Caco-2 (cell line): ENCODE results near the gene LEKR1. TPM values are rescaled to one million over a fixed set of nuclear protein-coding genes. Genes with fewer than 3 reads are reported as not detected.

Experiments
- BruUV-seq: library from RNA; stranded (reverse); fragments of 400-500 nt; replicated peaks from 2 replicates; lab custom pipeline; 2021; lab: Mats Ljungman, UMichigan
- CTCF ChIA-PET: fragments of 300-600 bp; sonication (Branson Sonifier 250); formaldehyde crosslinking; loops from one replicate; lab custom pipeline; 2022; ENCODE audit warnings: antibody characterized with exemption; lab: Charles Lee
- POLR2A ChIA-PET: fragments of 300-600 bp; sonication (Branson Sonifier 250); formaldehyde crosslinking; loops from one replicate; lab custom pipeline; 2022; ENCODE audit warnings: antibody characterized with exemption; lab: Charles Lee
- DNase-seq, 2 experiments: peaks; one replicate each; pipeline versions ENCODE4 v3.0.0 to v3.0.0-alpha.2; 2020 to 2022
- H3K27me3 ChIP-seq: replicated peaks from 2 replicates; pipeline ENCODE4 v1.6.0; 2011; ENCODE audit warnings: low read length; ENCODE audit not compliant: control insufficient read depth, insufficient read depth
- H3K36me3 ChIP-seq: 2 replicates; pipeline ENCODE4 v1.5.1; 2011; ENCODE audit warnings: low read length; ENCODE audit not compliant: control insufficient read depth, insufficient read depth
- H3K4me1 ChIP-seq: fragments of 250-450 bp; sonication (Bioruptor Pico); 2 replicates; pipeline ENCODE4 v1.5.1; 2020; ENCODE audit warnings: mild to moderate bottlenecking
- H3K4me3 ChIP-seq: 2 replicates; pipeline ENCODE4 v1.5.1; 2011; ENCODE audit warnings: low read depth, mild to moderate bottlenecking, control low read depth, low read length
- H3K9me3 ChIP-seq: fragments of 250-450 bp; sonication (Bioruptor Pico); 2 replicates; pipeline ENCODE4 v1.5.1; 2020; ENCODE audit warnings: mild to moderate bottlenecking, moderate library complexity
- H3K27ac Mint-ChIP-seq: one replicate; pipeline ENCODE4 v1.8.0; 2022; ENCODE audit warnings: mixed read lengths; ENCODE audit not compliant: unreplicated experiment
- H3K27me3 Mint-ChIP-seq: one replicate; pipeline ENCODE4 v1.8.0; 2022; ENCODE audit warnings: mixed read lengths; ENCODE audit not compliant: insufficient read depth, unreplicated experiment
- H3K36me3 Mint-ChIP-seq: one replicate; pipeline ENCODE4 v1.8.0; 2022; ENCODE audit warnings: mild to moderate bottlenecking, mixed read lengths; ENCODE audit not compliant: insufficient read depth, unreplicated experiment
- H3K4me1 Mint-ChIP-seq: one replicate; pipeline ENCODE4 v1.8.0; 2022; ENCODE audit warnings: low read depth, mixed read lengths; ENCODE audit not compliant: unreplicated experiment
- H3K4me3 Mint-ChIP-seq: one replicate; pipeline ENCODE4 v1.8.0; 2022; ENCODE audit warnings: mild to moderate bottlenecking, moderate library complexity, mixed read lengths; ENCODE audit not compliant: unreplicated experiment
- H3K9me3 Mint-ChIP-seq: one replicate; pipeline ENCODE4 v1.8.0; 2022; ENCODE audit warnings: mixed read lengths; ENCODE audit not compliant: unreplicated experiment
- intact Hi-C: fragments of 100-400 bp; cut with micrococcal nuclease; formaldehyde crosslinking; loops from one replicate; pipeline ENCODE4 v1.10.0; 2022; ENCODE audit not compliant: unreplicated experiment
- total RNA-seq: library from RNA; stranded (reverse); gene quantifications from 2 replicates; pipeline ENCODE4 v1.2.3, GENCODE V29; 2022
- TF ChIP-seq, protein P1 (sequence below), 2 experiments: fragments of 200-600 bp in 1 of 2; IDR thresholded peaks; 1 replicate in 1 of 2; 2 replicates in 1 of 2; pipeline versions ENCODE4 v1.5.1 to v1.8.0; 2011 to 2022; ENCODE audit warnings: antibody characterized with exemption in 1 of 2, control low read depth in 1 of 2, inconsistent platforms in 1 of 2, low read depth in 1 of 2, low read length in 1 of 2, mild to moderate bottlenecking in 1 of 2, moderate library complexity in 1 of 2; ENCODE audit not compliant: insufficient read depth in 1 of 2, severe bottlenecking in 1 of 2, unreplicated experiment in 1 of 2

LEKR1 gene
- total RNA-seq, 1 experiment from 2014 or later: 1.6 TPM

DNA sequence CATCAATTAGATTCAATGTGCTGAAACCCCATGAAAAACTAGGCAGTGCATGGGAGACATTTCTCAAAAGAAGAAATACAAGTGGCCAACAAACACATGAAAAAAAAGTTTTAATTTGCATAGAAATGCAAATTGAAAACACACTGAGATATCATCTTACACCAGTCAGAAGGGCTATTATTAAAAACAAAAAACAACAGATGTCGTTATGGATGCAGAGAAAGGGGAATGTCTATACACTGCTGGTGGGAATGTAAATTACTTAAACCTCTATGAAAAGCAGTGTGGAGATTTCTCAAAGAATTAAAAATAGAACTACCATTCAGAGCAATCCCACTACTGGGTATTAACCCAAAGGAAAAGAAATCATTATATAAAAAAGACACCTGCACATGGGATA is 235.1 kb downstream of the LEKR1 start:
- TF ChIP-seq, protein P1, sequence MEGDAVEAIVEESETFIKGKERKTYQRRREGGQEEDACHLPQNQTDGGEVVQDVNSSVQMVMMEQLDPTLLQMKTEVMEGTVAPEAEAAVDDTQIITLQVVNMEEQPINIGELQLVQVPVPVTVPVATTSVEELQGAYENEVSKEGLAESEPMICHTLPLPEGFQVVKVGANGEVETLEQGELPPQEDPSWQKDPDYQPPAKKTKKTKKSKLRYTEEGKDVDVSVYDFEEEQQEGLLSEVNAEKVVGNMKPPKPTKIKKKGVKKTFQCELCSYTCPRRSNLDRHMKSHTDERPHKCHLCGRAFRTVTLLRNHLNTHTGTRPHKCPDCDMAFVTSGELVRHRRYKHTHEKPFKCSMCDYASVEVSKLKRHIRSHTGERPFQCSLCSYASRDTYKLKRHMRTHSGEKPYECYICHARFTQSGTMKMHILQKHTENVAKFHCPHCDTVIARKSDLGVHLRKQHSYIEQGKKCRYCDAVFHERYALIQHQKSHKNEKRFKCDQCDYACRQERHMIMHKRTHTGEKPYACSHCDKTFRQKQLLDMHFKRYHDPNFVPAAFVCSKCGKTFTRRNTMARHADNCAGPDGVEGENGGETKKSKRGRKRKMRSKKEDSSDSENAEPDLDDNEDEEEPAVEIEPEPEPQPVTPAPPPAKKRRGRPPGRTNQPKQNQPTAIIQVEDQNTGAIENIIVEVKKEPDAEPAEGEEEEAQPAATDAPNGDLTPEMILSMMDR (IDR thresholded peaks at IDR 0.05; ENCODE audit: insufficient read depth in 1 of 2, low read depth in 1 of 2, low read length in 1 of 2, severe bottlenecking in 1 of 2, unreplicated experiment in 1 of 2): no peak
- Histone ChIP-seq H3K9me3 (no peaks in the 10 kb centered on the region), H3K36me3 (no peaks in the 10 kb centered on the region), H3K4me3 (no peak overlapping the region), H3K27me3 (no peaks in the 10 kb centered on the region), H3K4me1 (peaks cover 28% of the 10 kb centered on the region)
- BruUV-seq: no TSS peak
- Mint-ChIP-seq H3K27ac (no peak overlapping the region), H3K27me3 (no peaks in the 10 kb centered on the region), H3K4me3 (no peak overlapping the region), H3K36me3 (no peaks in the 10 kb centered on the region), H3K4me1 (peaks cover 25% of the 10 kb centered on the region), H3K9me3 (peaks cover 10% of the 10 kb centered on the region)
- POLR2A ChIA-PET: no interaction called here
- CTCF ChIA-PET: no interaction called here
- intact Hi-C loops: no loop called here
- DNase-seq: no peak

DNA sequence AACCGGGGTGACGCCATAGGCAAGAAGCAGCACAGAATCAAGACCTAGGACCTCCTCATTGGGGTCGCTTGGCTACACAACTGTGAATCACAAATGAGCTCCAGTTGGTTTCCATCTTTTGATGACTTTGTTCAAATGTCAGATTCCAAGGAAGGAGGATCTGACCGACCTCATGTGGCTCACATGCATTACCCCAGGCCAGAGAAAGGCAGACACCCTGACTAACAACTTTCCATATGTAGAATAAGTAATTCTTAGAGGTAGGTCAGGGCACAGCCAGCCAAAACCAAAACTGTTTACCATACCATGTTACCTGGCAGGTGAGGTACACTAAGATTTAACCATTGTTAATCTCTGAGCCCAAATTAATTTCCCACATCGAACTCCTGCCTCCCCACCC is 237.3 kb downstream of the LEKR1 start:
- no peak overlapping the region for H3K4me3 Mint-ChIP-seq
- Histone ChIP-seq H3K27me3 (no peaks in the 10 kb centered on the region), H3K9me3 (no peaks in the 10 kb centered on the region), H3K4me1 (peaks cover 18% of the 10 kb centered on the region), H3K36me3 (no peaks in the 10 kb centered on the region), H3K4me3 (no peak overlapping the region)
- TF ChIP-seq, protein P1 (IDR thresholded peaks at IDR 0.05; ENCODE audit: insufficient read depth in 1 of 2, low read depth in 1 of 2, low read length in 1 of 2, severe bottlenecking in 1 of 2, unreplicated experiment in 1 of 2): no peak
- POLR2A ChIA-PET: no interaction called here
- CTCF ChIA-PET: no interaction called here
- peaks cover 10% of the 10 kb centered on the region for H3K9me3 Mint-ChIP-seq
- no TSS peak for BruUV-seq
- no peak overlapping the region for H3K27ac Mint-ChIP-seq
- no peaks in the 10 kb centered on the region for H3K27me3 Mint-ChIP-seq
- DNase-seq: no peak
- intact Hi-C loops: no loop called here
- no peaks in the 10 kb centered on the region for H3K36me3 Mint-ChIP-seq
- H3K4me1 Mint-ChIP-seq: peaks cover 27% of the 10 kb centered on the region

DNA sequence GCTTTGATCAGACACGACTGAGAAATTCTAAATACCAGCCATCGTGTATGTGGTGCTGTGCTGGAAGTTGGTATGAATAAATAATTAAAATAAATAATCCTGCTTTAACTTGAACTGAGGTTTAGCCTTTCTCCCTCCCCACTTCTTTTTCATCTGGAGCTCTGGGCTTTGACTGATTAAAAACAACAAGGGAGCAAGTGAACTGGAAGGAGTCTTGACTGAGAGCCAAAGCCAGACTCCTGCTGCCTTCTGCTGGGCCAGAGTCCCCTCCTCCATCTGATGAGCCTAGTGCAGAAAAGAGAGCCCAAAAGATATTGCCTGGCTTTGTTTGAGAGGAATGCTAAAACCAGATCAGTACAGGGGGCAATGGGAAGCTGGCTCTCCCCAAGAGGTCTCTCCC is 237.8 kb downstream of the LEKR1 start:
- Histone ChIP-seq H3K36me3 (no peaks in the 10 kb centered on the region), H3K4me1 (peaks cover 17% of the 10 kb centered on the region), H3K4me3 (no peak overlapping the region), H3K27me3 (no peaks in the 10 kb centered on the region), H3K9me3 (no peaks in the 10 kb centered on the region)
- CTCF ChIA-PET: no interaction called here
- no peak overlapping the region for H3K4me3 Mint-ChIP-seq
- no peaks in the 10 kb centered on the region for H3K27me3 Mint-ChIP-seq
- peaks cover 26% of the 10 kb centered on the region for H3K4me1 Mint-ChIP-seq
- POLR2A ChIA-PET: no interaction called here
- BruUV-seq: no TSS peak
- TF ChIP-seq, protein P1 (IDR thresholded peaks at IDR 0.05; ENCODE audit: insufficient read depth in 1 of 2, low read depth in 1 of 2, low read length in 1 of 2, severe bottlenecking in 1 of 2, unreplicated experiment in 1 of 2): no peak
- intact Hi-C loops: no loop called here
- no peak for DNase-seq
- peaks cover 10% of the 10 kb centered on the region for H3K9me3 Mint-ChIP-seq
- no peak overlapping the region for H3K27ac Mint-ChIP-seq
- no peaks in the 10 kb centered on the region for H3K36me3 Mint-ChIP-seq
